PFSK-1 (cell line): ENCODE data around the gene RNF113B.

Experiments
- FOXP2 ChIP-seq: optimal IDR thresholded peaks from 2 replicates; pipeline ENCODE3; 2011; ENCODE audit warnings: borderline replicate concordance, control low read depth, inconsistent platforms; ENCODE audit not compliant: insufficient read depth; ENCODE audit errors: extremely low read length, extremely low read depth
- POLR2AphosphoS5 ChIP-seq: IDR thresholded peaks from 2 replicates; pipeline ENCODE4 v1.6.1; 2012; ENCODE audit warnings: low read depth, mild to moderate bottlenecking, control low read depth, low read length, moderate library complexity
- SIN3A ChIP-seq: IDR thresholded peaks from 2 replicates; pipeline ENCODE4 v1.6.1; 2012; ENCODE audit warnings: mild to moderate bottlenecking, low read length, moderate library complexity, borderline replicate concordance; ENCODE audit not compliant: insufficient read depth
- TAF1 ChIP-seq: IDR thresholded peaks from 2 replicates; pipeline ENCODE4 v1.6.1; 2012; ENCODE audit warnings: low read length, control low read depth, borderline replicate concordance; ENCODE audit not compliant: insufficient read depth
- TF ChIP-seq, protein P1 (sequence below), 2 experiments: IDR thresholded peaks; 2 replicates each; pipeline versions ENCODE4 v1.6.1 to v1.8.0; 2011 to 2012; ENCODE audit warnings: low read depth in 2 of 2, low read length in 2 of 2, control low read depth in 1 of 2, inconsistent platforms in 1 of 2, mild to moderate bottlenecking in 1 of 2, moderate library complexity in 1 of 2; ENCODE audit not compliant: insufficient read depth in 1 of 2

- TF ChIP-seq POLR2AphosphoS5 (peak; percentile 33; the same call in 1 of the 2 replicates), TAF1 (no peak), SIN3A (peak; percentile 35; the same call in 1 of the 2 replicates), FOXP2 (no peak)
- TF ChIP-seq, protein P1, sequence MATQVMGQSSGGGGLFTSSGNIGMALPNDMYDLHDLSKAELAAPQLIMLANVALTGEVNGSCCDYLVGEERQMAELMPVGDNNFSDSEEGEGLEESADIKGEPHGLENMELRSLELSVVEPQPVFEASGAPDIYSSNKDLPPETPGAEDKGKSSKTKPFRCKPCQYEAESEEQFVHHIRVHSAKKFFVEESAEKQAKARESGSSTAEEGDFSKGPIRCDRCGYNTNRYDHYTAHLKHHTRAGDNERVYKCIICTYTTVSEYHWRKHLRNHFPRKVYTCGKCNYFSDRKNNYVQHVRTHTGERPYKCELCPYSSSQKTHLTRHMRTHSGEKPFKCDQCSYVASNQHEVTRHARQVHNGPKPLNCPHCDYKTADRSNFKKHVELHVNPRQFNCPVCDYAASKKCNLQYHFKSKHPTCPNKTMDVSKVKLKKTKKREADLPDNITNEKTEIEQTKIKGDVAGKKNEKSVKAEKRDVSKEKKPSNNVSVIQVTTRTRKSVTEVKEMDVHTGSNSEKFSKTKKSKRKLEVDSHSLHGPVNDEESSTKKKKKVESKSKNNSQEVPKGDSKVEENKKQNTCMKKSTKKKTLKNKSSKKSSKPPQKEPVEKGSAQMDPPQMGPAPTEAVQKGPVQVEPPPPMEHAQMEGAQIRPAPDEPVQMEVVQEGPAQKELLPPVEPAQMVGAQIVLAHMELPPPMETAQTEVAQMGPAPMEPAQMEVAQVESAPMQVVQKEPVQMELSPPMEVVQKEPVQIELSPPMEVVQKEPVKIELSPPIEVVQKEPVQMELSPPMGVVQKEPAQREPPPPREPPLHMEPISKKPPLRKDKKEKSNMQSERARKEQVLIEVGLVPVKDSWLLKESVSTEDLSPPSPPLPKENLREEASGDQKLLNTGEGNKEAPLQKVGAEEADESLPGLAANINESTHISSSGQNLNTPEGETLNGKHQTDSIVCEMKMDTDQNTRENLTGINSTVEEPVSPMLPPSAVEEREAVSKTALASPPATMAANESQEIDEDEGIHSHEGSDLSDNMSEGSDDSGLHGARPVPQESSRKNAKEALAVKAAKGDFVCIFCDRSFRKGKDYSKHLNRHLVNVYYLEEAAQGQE (IDR thresholded peaks at IDR 0.05; ENCODE audit: insufficient read depth in 1 of 2, low read depth in 2 of 2, low read length in 2 of 2), result no peak
These were observed 32.2 kb downstream of the RNF113B start for GRCh38 chr13:98144801-98145350.
